ENCODE measurements around the gene TSEN34. TPM values are rescaled to one million over a fixed set of nuclear protein-coding genes. Genes with fewer than 3 reads are reported as not detected.
"Not testable (repeated sequence)": the region's sequence is repeated elsewhere in the genome, so short reads cannot be mapped to it uniquely, and the experiment has no call there.

Gene TSEN34
- total and polyA plus RNA-seq, 2 donors (not counting 1 experiment from before 2014, with no cell fraction given) = 22.5 to 57.8 TPM

GRCh38 chr19:54204767-54205468 lies 13.8 kb downstream of the TSEN34 start:
- no peaks in the 10 kb centered on the region for H3K27me3 ChIP-seq (ENCODE audit: control insufficient read depth, insufficient read depth, low read length)
- no peak for DNase-seq (ENCODE audit: low read depth in 2 of 2)
- H3K4me3 ChIP-seq (replicated peaks in 1 of 4; ENCODE audit: control extremely low read depth in 1 of 4, insufficient read depth in 1 of 4, low read depth in 3 of 4, low read length in 4 of 4) = peak overlapping the region in 1 of 4 experiments; percentile 21
- no peaks in the 10 kb centered on the region for H3K9me3 ChIP-seq (ENCODE audit: control insufficient read depth, insufficient read depth, low read depth, low read length)
- no peak for TF ChIP-seq CTCF (conservative IDR thresholded peaks at IDR 0.05 in 1 of 2, IDR thresholded peaks at IDR 0.05 in 1 of 2; ENCODE audit: low read depth in 1 of 2, low read length in 2 of 2)
- no peak for TF ChIP-seq EZH2 (IDR thresholded peaks at IDR 0.05; ENCODE audit: low read length, missing control alignments)
- H3K9ac ChIP-seq (ENCODE audit: insufficient read depth, low read length) = no peak overlapping the region
- H3K79me2 ChIP-seq (ENCODE audit: control insufficient read depth, insufficient read depth, low read length) = peaks cover 79% of the 10 kb centered on the region
- H2AFZ ChIP-seq (ENCODE audit: low read length) = no peak overlapping the region
- peak overlapping the region; percentile 40 for H3K4me2 ChIP-seq (ENCODE audit: extremely low read depth, insufficient read depth, low read length)
- peaks cover 34% of the 10 kb centered on the region for H3K4me1 ChIP-seq (ENCODE audit: control insufficient read depth, extremely low read depth, insufficient read depth, low read length)
- H3K27ac ChIP-seq (ENCODE audit: insufficient read depth, low read length) = no peak overlapping the region
- H4K20me1 ChIP-seq (ENCODE audit: control insufficient read depth, extremely low read depth, insufficient read depth, low read length) = peaks cover 5% of the 10 kb centered on the region
- peaks cover 34% of the 10 kb centered on the region for H3K36me3 ChIP-seq (ENCODE audit: control insufficient read depth, insufficient read depth, low read length)

DNA sequence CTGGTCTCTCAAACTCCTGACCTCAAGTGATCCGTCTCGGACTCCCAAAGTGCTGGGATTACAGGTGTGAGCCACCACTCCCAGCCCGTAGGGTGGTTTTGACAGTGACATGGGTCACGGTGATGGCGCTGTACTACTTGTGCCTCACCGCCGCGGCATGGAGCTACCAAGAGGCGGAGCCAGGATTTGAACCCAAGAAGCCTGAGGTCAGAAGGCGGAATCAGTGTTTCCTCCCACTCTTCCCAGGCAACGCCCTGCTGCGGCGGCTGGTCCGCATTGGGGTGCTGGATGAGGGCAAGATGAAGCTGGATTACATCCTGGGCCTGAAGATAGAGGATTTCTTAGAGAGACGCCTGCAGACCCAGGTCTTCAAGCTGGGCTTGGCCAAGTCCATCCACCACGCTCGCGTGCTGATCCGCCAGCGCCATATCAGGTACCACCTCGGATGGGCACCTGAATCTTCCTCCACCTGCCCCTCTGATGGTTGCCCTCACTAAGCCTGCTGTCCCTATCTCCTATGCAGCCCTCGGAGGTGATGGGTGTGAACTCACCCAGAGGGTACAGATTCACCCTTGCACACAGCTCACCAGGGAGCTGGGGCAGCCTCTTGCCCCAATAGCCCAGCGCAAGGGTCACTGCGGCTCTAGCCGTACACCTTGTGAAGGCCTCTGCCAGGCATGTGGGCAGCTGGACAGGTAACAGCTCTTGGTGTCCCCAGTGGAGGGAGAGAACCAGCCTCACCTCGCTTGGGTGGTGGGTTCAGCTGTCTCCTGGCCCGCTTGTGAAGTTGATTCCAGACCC lies 15.1 kb downstream of the TSEN34 start:
- H2AFZ ChIP-seq (ENCODE audit: low read length) = no peak overlapping the region
- no peaks in the 10 kb centered on the region for H3K9me3 ChIP-seq (ENCODE audit: control insufficient read depth, insufficient read depth, low read depth, low read length)
- peaks cover 34% of the 10 kb centered on the region for H3K36me3 ChIP-seq (ENCODE audit: control insufficient read depth, insufficient read depth, low read length)
- H3K79me2 ChIP-seq (ENCODE audit: control insufficient read depth, insufficient read depth, low read length) = peaks cover 76% of the 10 kb centered on the region
- H3K27ac ChIP-seq (ENCODE audit: insufficient read depth, low read length) = no peak overlapping the region
- peaks cover 5% of the 10 kb centered on the region for H4K20me1 ChIP-seq (ENCODE audit: control insufficient read depth, extremely low read depth, insufficient read depth, low read length)
- peaks cover 38% of the 10 kb centered on the region for H3K4me1 ChIP-seq (ENCODE audit: control insufficient read depth, extremely low read depth, insufficient read depth, low read length)
- H3K4me3 ChIP-seq (replicated peaks in 1 of 4; ENCODE audit: control extremely low read depth in 1 of 4, insufficient read depth in 1 of 4, low read depth in 3 of 4, low read length in 4 of 4) = no peak overlapping the region
- H3K9ac ChIP-seq (ENCODE audit: insufficient read depth, low read length) = no peak overlapping the region
- H3K27me3 ChIP-seq (ENCODE audit: control insufficient read depth, insufficient read depth, low read length) = no peaks in the 10 kb centered on the region
- no peak for DNase-seq (ENCODE audit: low read depth in 2 of 2)
- TF ChIP-seq EZH2 (IDR thresholded peaks at IDR 0.05; ENCODE audit: low read length, missing control alignments) (no peak), CTCF (conservative IDR thresholded peaks at IDR 0.05 in 1 of 2, IDR thresholded peaks at IDR 0.05 in 1 of 2; ENCODE audit: low read depth in 1 of 2, low read length in 2 of 2) (no peak)
- no peak overlapping the region for H3K4me2 ChIP-seq (ENCODE audit: extremely low read depth, insufficient read depth, low read length)

GRCh38 chr19:54206831-54207177 lies 15.7 kb downstream of the TSEN34 start:
- peaks cover 36% of the 10 kb centered on the region for H3K4me1 ChIP-seq (ENCODE audit: control insufficient read depth, extremely low read depth, insufficient read depth, low read length)
- no peaks in the 10 kb centered on the region for H3K9me3 ChIP-seq (ENCODE audit: control insufficient read depth, insufficient read depth, low read depth, low read length)
- no peak for TF ChIP-seq CTCF (conservative IDR thresholded peaks at IDR 0.05 in 1 of 2, IDR thresholded peaks at IDR 0.05 in 1 of 2; ENCODE audit: low read depth in 1 of 2, low read length in 2 of 2)
- TF ChIP-seq EZH2 (IDR thresholded peaks at IDR 0.05; ENCODE audit: low read length, missing control alignments) = no peak
- DNase-seq (ENCODE audit: low read depth in 2 of 2) = no peak
- no peak overlapping the region for H3K27ac ChIP-seq (ENCODE audit: insufficient read depth, low read length)
- H3K27me3 ChIP-seq (ENCODE audit: control insufficient read depth, insufficient read depth, low read length) = no peaks in the 10 kb centered on the region
- no peak overlapping the region for H3K4me2 ChIP-seq (ENCODE audit: extremely low read depth, insufficient read depth, low read length)
- peaks cover 73% of the 10 kb centered on the region for H3K79me2 ChIP-seq (ENCODE audit: control insufficient read depth, insufficient read depth, low read length)
- no peak overlapping the region for H3K9ac ChIP-seq (ENCODE audit: insufficient read depth, low read length)
- H2AFZ ChIP-seq (ENCODE audit: low read length) = no peak overlapping the region
- peaks cover 5% of the 10 kb centered on the region for H4K20me1 ChIP-seq (ENCODE audit: control insufficient read depth, extremely low read depth, insufficient read depth, low read length)
- peaks cover 34% of the 10 kb centered on the region for H3K36me3 ChIP-seq (ENCODE audit: control insufficient read depth, insufficient read depth, low read length)
- no peak overlapping the region for H3K4me3 ChIP-seq (replicated peaks in 1 of 4; ENCODE audit: control extremely low read depth in 1 of 4, insufficient read depth in 1 of 4, low read depth in 3 of 4, low read length in 4 of 4)

- Histone ChIP-seq H3K4me1 (ENCODE audit: control insufficient read depth, extremely low read depth, insufficient read depth, low read length) (peaks cover 36% of the 10 kb centered on the region), H3K36me3 (ENCODE audit: control insufficient read depth, insufficient read depth, low read length) (peaks cover 34% of the 10 kb centered on the region)
- not testable (repeated sequence) for H3K9ac ChIP-seq (ENCODE audit: insufficient read depth, low read length)
Measured at GRCh38 chr19:54207193-54207592, 16.1 kb downstream of the TSEN34 start.

More at GRCh38 chr19:54207193-54207592, 16.1 kb downstream of the TSEN34 start:
- not testable (repeated sequence) for H3K4me2 ChIP-seq (ENCODE audit: extremely low read depth, insufficient read depth, low read length); H2AFZ ChIP-seq (ENCODE audit: low read length); H3K4me3 ChIP-seq (replicated peaks in 1 of 4; ENCODE audit: control extremely low read depth in 1 of 4, insufficient read depth in 1 of 4, low read depth in 3 of 4, low read length in 4 of 4); H3K9me3 ChIP-seq (ENCODE audit: control insufficient read depth, insufficient read depth, low read depth, low read length); DNase-seq (ENCODE audit: low read depth in 2 of 2); H3K27me3 ChIP-seq (ENCODE audit: control insufficient read depth, insufficient read depth, low read length); H4K20me1 ChIP-seq (ENCODE audit: control insufficient read depth, extremely low read depth, insufficient read depth, low read length)
- Histone ChIP-seq H3K79me2 (ENCODE audit: control insufficient read depth, insufficient read depth, low read length) (peaks cover 69% of the 10 kb centered on the region), H3K27ac (ENCODE audit: insufficient read depth, low read length) (peak overlapping the region; percentile 61)

All from fibroblast of lung (primary cell).